GM18951 (cell line): ENCODE data around the gene CDH3.
"Not testable (repeated sequence)": the region's sequence is repeated elsewhere in the genome, so short reads cannot be mapped to it uniquely, and the experiment has no call there.

Experiments
- POLR2A ChIP-seq: IDR thresholded peaks from 4 replicates; pipeline ENCODE4 v1.6.1; 2011; ENCODE audit warnings: mild to moderate bottlenecking; ENCODE audit not compliant: insufficient read length, insufficient read depth; ENCODE audit errors: extremely low read depth
- in situ Hi-C: fragments of 300-500 bp; cut with MboI; formaldehyde crosslinking; loops from one replicate; pipeline ENCODE4 v1.12.0; 2022; ENCODE audit warnings: low sequenced_read_pairs, mixed read lengths, inconsistent platforms; ENCODE audit not compliant: unreplicated experiment

The CDH3 gene

DNA sequence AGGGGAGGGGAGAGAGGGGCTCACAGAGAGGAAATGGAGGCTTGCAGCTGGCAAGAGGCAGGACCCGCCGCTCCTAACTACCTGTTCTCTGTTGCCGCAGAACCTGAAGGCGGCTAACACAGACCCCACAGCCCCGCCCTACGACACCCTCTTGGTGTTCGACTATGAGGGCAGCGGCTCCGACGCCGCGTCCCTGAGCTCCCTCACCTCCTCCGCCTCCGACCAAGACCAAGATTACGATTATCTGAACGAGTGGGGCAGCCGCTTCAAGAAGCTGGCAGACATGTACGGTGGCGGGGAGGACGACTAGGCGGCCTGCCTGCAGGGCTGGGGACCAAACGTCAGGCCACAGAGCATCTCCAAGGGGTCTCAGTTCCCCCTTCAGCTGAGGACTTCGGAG lies 53.0 kb downstream of the CDH3 start:
- no peak for TF ChIP-seq POLR2A
- in situ Hi-C loops: no loop called here

- no peak for TF ChIP-seq POLR2A
Measured at GRCh38 chr16:68700120-68700519, 55.0 kb downstream of the CDH3 start.

GRCh38 chr16:68700831-68701230 lies 55.7 kb downstream of the CDH3 start:
- in situ Hi-C loops: no loop called here

More at GRCh38 chr16:68700120-68700519, 55.0 kb downstream of the CDH3 start:
- in situ Hi-C loops: no loop called here

DNA sequence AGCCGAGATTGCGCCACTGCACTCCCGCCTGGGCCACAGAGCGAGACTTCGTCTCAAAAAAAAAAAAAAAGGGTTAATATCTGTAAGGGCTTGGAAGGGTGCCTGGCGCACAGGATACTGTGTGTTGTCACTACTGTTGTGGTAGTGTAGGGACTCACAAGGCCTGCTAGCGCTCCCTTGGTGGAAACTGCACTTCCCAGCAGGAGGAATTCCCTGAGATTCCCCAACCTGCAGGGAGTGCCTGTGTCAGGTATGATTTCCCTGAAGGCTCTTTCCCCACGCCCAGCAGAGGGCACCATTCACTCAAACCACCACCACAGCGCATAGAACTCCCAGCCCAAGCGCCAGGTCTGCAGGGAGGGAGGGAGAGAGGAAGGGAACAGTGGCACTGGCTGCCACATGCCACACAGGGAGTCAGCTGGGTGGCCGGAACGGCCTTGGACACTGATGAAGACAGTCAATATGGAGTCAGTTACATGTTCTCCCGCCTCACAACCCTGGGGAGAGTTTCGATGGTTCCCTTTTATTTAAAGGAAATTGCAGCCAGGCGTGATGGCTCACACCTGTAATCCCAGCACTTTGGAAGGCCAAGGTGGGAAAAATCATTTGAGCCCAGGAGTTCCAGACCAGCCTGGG lies 59.2 kb downstream of the CDH3 start:
- TF ChIP-seq POLR2A: no peak
- in situ Hi-C loops: no loop called here

More at GRCh38 chr16:68700831-68701230, 55.7 kb downstream of the CDH3 start:
- TF ChIP-seq POLR2A: no peak

GRCh38 chr16:68707340-68708152 lies 62.4 kb downstream of the CDH3 start:
- no peak for TF ChIP-seq POLR2A
- in situ Hi-C loops: no loop called here

GRCh38 chr16:68710211-68710610 lies 65.1 kb downstream of the CDH3 start:
- in situ Hi-C loops: no loop called here
- no peak for TF ChIP-seq POLR2A

GRCh38 chr16:68711421-68712139 lies 66.5 kb downstream of the CDH3 start:
- in situ Hi-C loops: no loop called here

DNA sequence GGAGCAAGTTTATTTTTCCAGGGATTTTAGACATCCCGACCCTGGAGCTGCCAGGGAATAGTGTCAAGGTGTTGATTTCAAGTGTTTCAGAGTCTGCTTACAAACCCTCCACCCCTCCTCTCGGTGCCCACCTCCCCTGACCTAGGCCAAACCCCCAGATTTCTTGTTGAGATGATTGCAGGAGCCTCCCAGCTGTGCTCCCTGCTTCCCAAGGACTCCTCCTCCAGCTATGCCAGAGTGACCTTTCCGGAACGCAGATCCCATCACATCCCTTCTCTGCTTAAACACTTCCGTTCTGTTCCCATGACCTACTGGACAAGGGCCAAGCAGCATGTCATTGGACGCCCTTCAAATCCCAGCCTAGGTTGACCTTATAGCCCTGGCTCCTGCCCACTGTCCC lies 68.3 kb downstream of the CDH3 start:
- in situ Hi-C loops: no loop called here
- TF ChIP-seq POLR2A: no peak

More at GRCh38 chr16:68711421-68712139, 66.5 kb downstream of the CDH3 start:
- no peak for TF ChIP-seq POLR2A

DNA sequence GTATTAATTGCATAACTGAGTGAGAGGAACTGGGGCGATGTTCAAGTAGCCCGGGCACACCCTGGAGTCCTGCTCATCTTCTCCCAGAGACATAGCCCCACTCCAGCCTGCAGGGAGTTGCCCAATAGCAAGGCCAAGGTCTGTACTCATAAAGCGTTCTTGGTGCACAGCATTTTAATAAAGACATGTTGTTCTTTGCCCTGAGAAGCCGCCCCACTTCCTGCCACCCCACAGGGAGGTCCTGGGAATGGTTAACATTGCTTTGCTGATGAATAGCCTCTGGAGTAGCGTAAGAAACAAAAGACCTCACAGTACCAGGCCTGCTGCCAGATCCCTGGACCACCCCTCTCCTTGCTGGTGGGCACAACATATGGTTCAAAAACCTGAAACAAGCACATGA lies 70.4 kb downstream of the CDH3 start:
- TF ChIP-seq POLR2A: no peak
- in situ Hi-C loops: no loop called here

DNA sequence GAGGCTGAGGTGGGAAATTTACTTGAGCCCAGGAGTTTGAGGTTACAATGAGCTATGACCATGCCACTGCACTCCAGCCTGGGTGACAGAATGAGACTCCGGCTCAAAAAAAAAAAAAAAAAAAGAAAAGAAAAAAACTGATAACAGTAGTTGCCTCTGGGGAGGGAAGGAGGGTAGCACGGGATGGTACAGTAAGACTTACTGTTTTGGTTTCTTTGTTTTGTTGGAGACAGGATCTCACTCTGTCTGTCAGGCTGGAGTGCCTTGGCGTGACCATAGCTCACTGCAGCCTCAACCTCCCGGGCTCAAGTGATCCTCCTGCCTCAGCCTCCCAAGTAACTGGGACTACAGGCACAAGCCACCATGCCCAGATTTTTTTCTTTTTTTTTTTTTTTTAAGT lies 71.4 kb downstream of the CDH3 start:
- in situ Hi-C loops: not testable (repeated sequence)

DNA sequence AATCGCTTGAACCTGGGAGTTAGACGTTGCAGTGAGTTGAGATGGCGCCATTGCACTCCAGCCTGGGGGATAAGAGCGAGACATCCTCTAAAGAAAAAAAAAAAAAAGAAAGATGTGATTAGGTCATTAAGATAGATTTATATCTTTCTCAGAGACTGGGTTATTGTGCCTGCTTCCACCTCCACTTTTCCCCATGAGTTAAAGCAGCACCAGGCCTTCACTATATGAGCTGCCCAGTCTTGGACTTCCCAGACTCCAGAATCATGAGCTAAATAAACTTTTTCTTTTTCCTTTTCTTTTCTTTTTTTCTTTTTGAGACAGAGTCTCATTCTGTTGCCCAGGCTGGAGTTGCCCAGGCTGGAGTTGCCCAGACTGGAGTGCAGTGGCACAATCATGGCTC lies 72.6 kb downstream of the CDH3 start:
- in situ Hi-C loops: no loop called here
- no peak for TF ChIP-seq POLR2A

- TF ChIP-seq POLR2A: no peak
Measured at GRCh38 chr16:68718590-68718989, 73.5 kb downstream of the CDH3 start.

DNA sequence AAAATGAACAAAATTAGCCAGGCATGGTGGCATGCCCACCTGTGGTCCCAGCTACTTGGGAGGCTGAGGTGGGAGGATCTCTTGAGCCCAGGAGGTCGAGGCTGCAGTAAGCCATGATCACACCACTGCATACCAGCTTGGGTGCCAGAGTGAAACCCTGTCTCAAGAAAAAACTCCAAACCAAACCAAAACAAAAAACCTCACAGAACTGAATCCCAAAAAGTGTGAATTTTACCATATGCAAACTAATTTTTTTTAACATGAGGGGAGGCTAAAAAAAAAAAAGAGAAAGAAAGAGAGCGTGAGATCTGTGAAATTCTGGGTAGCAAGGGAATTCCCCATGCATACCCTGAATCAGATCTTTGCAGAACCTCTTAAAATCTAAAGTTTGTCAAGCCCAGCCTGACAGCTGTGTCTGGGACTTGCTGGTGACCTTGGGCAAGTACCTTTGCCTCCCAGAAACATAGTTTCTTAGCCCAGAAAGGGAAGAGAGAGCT lies 74.9 kb downstream of the CDH3 start:
- in situ Hi-C loops: loop anchor here (5.0 kb wide), 1 partner anchor 67 kb away; no protein-coding TSS in a partner anchor
- no peak for TF ChIP-seq POLR2A

More at GRCh38 chr16:68718590-68718989, 73.5 kb downstream of the CDH3 start:
- in situ Hi-C loops: no loop called here

DNA sequence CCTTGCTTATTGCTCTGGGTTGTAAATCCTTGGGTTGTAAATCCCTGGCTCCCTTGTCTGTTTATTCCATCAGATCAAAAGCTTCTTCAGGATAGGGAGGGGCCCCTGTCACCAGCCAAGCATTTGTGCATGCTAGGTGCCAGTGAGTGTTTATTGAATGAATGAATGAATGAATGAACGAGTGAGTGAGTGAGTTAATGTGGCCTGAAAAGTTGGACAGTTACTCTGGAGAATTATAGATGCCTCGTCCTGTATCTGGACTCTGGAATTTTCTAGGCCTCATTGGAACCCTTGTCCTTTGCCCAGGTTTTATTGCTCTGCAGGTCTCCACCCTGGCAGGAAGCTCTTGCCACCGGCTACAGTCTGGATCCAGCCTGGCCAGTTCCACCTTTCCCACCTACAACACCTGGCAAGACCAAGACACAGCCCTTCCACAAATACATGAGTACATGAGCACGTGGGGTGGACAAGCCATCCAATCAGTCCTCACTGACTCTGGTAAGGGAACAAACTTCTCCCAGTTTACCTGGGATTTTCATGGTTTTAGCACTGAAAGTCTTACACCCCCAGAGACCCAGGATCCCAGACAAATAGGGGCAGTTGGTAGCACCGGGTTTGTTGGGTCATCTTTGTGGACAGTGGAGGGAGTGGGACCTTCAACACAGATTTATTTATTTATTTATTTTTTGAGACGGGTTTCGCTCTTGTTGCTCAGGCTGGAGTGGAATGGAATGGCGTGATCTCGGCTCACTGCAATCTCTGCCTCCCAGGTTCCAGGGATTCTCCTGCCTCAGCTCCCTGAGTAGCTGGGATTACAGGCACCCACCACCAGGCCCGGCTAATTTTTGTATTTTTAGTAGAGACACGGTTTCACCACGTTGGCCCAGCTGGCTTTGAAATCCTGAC lies 77.3 kb downstream of the CDH3 start:
- TF ChIP-seq POLR2A: no peak
- in situ Hi-C loops: loop anchor here (5.0 kb wide), 1 partner anchor 65 kb away; no protein-coding TSS in a partner anchor
